GM12865 (cell line): ENCODE data around the gene NPEPL1.
"Not testable (repeated sequence)": the region's sequence is repeated elsewhere in the genome, so short reads cannot be mapped to it uniquely, and the experiment has no call there.

Source experiments
- DNase-seq: peaks from one replicate; pipeline ENCODE4 v3.0.0; 2010; ENCODE audit warnings: low read depth
- H3K4me3 ChIP-seq: 2 replicates; pipeline ENCODE4 v1.5.1; 2011; ENCODE audit warnings: mild to moderate bottlenecking, low read depth, low read length, control low read depth
- CTCF ChIP-seq: IDR thresholded peaks from 2 replicates; pipeline ENCODE4 v1.5.1; 2011; ENCODE audit warnings: low read length, control low read depth, low read depth, inconsistent platforms; ENCODE audit not compliant: insufficient read depth; ENCODE audit errors: missing control alignments

Gene NPEPL1

GRCh38 chr20:58692579-58693225 lies at the start of gene NPEPL1:
TSS of gene NPEPL1 (plus strand) at chr20:58692800. CDS start at chr20:58692901, 101 bp downstream.
- H3K4me3 ChIP-seq, result peak within 1 kb of the TSS; percentile 60
- DNase-seq, result peak; percentile 84
- TF ChIP-seq CTCF, result peak; percentile 41

- DNase-seq, H3K4me3 ChIP-seq: not testable (repeated sequence)
Observed at GRCh38 chr20:58642896-58643295, 49.7 kb upstream of the NPEPL1 start.

GRCh38 chr20:58645412-58645968 lies 47.1 kb upstream of the NPEPL1 start:
- DNase-seq, result no peak
- H3K4me3 ChIP-seq, result no peak overlapping the region
- TF ChIP-seq CTCF, result no peak

GRCh38 chr20:58646257-58646656 lies 46.3 kb upstream of the NPEPL1 start:
- no peak overlapping the region for H3K4me3 ChIP-seq
- TF ChIP-seq CTCF, result no peak
- DNase-seq, result no peak

GRCh38 chr20:58646703-58647102 lies 45.9 kb upstream of the NPEPL1 start:
- no peak for TF ChIP-seq CTCF
- no peak overlapping the region for H3K4me3 ChIP-seq
- DNase-seq, result no peak

- TF ChIP-seq CTCF, result peak; percentile 7
- no peak overlapping the region for H3K4me3 ChIP-seq
- peak; percentile 27 for DNase-seq
Observed at GRCh38 chr20:58647162-58647795, 45.3 kb upstream of the NPEPL1 start.

- no peak for TF ChIP-seq CTCF
- no peak overlapping the region for H3K4me3 ChIP-seq
- DNase-seq, result no peak
Observed at GRCh38 chr20:58647796-58648501, 44.7 kb upstream of the NPEPL1 start.

GRCh38 chr20:58648502-58648825 lies 44.1 kb upstream of the NPEPL1 start:
- not testable (repeated sequence) for DNase-seq, H3K4me3 ChIP-seq
